HepG2 (cell line): ENCODE data around the gene MYLK. TPM values are rescaled to one million over a fixed set of nuclear protein-coding genes. Genes with fewer than 3 reads are reported as not detected.

Experiments
- ATAD3A ChIP-seq: sonication (generic); formaldehyde crosslinking; IDR thresholded peaks from 2 replicates; pipeline ENCODE4 v1.4.0; 2020; ENCODE audit warnings: missing genetic modification reagents
- ETV6 ChIP-seq: sonication (generic); formaldehyde crosslinking; conservative IDR thresholded peaks from 2 replicates; pipeline ENCODE4 v1.4.0; 2020; ENCODE audit warnings: missing genetic modification reagents
- NRL ChIP-seq: sonication (generic); formaldehyde crosslinking; IDR thresholded peaks from 2 replicates; pipeline ENCODE4 v1.5.0; 2020; ENCODE audit warnings: missing genetic modification reagents, mild to moderate bottlenecking, moderate library complexity, borderline replicate concordance
- ONECUT2 ChIP-seq: sonication (generic); formaldehyde crosslinking; IDR thresholded peaks from 2 replicates; pipeline ENCODE4 v1.4.0; 2020; ENCODE audit warnings: missing genetic modification reagents
- SALL1 ChIP-seq: sonication (generic); formaldehyde crosslinking; IDR thresholded peaks from 2 replicates; pipeline ENCODE4 v1.8.0; 2022; ENCODE audit warnings: mild to moderate bottlenecking, missing genetic modification reagents
- TEAD2 ChIP-seq: sonication (generic); formaldehyde crosslinking; IDR thresholded peaks from 2 replicates; pipeline ENCODE4 v1.9.0; 2021; ENCODE audit warnings: missing genetic modification reagents
- ZNF354B ChIP-seq: sonication (generic); formaldehyde crosslinking; IDR thresholded peaks from 2 replicates; pipeline ENCODE4 v1.8.0; 2022; ENCODE audit warnings: mild to moderate bottlenecking, missing genetic modification reagents
- ZNF530 ChIP-seq: sonication (generic); formaldehyde crosslinking; IDR thresholded peaks from 2 replicates; pipeline ENCODE4 v1.5.0; 2020; ENCODE audit warnings: low read depth, mild to moderate bottlenecking, missing genetic modification reagents
- ZNF615 ChIP-seq: sonication (generic); formaldehyde crosslinking; IDR thresholded peaks from 2 replicates; pipeline ENCODE4 v1.5.0; 2020; ENCODE audit warnings: mild to moderate bottlenecking, missing genetic modification reagents, borderline replicate concordance
- ZNF773 ChIP-seq: sonication (generic); formaldehyde crosslinking; IDR thresholded peaks from 2 replicates; pipeline ENCODE4 v1.4.0; 2020; ENCODE audit warnings: missing genetic modification reagents, borderline replicate concordance
- polyA plus RNA-seq, 8 experiments: library from polyadenylated mRNA; depleted of rRNA in 3 of 8; stranded (reverse) in 7 of 8; unstranded in 1 of 8; fragments of >200 nt; fragmentation: Illumina TruSeq in 4 of 8; extraction: Trizol in 4 of 8; gene quantifications; 2 replicates each; pipeline versions ENCODE4 v1.2.1 to v1.2.3, GENCODE V29; 2011 to 2016; ENCODE audit warnings: low read depth in 4 of 8, missing spikeins in 1 of 8, mixed read lengths in 1 of 8; ENCODE audit not compliant: insufficient read depth in 1 of 8
- total RNA-seq, 5 experiments: library from RNA; depleted of rRNA; stranded (reverse); fragments of >200 nt; fragmentation: Illumina TruSeq; extraction: Trizol; gene quantifications; 2 replicates each; pipeline ENCODE4 v1.2.3, GENCODE V29; 2016; ENCODE audit warnings: low read depth in 1 of 5
- TF ChIP-seq, protein P1 (sequence below): sonication (generic); formaldehyde crosslinking; IDR thresholded peaks from 2 replicates; pipeline ENCODE4 v1.4.0; 2020; ENCODE audit warnings: missing genetic modification reagents, borderline replicate concordance
- TF ChIP-seq, protein P2 (sequence below): sonication (generic); formaldehyde crosslinking; IDR thresholded peaks from 2 replicates; pipeline ENCODE4 v1.4.0; 2020; ENCODE audit warnings: missing genetic modification reagents, borderline replicate concordance
- TF ChIP-seq, protein P3 (sequence below): sonication (generic); IDR thresholded peaks from 2 replicates; pipeline ENCODE4 v1.6.1; 2016; ENCODE audit warnings: low read depth, borderline replicate concordance
- TF ChIP-seq, protein P4 (sequence below): sonication (generic); formaldehyde crosslinking; IDR thresholded peaks from 2 replicates; pipeline ENCODE4 v1.4.0; 2020; ENCODE audit warnings: missing genetic modification reagents

MYLK gene
- total and polyA plus RNA-seq, 2 of the 13 experiments (the other 11 are each of a cell fraction or from before 2014, with no cell fraction given), result 10.6 to 34.9 TPM

DNA sequence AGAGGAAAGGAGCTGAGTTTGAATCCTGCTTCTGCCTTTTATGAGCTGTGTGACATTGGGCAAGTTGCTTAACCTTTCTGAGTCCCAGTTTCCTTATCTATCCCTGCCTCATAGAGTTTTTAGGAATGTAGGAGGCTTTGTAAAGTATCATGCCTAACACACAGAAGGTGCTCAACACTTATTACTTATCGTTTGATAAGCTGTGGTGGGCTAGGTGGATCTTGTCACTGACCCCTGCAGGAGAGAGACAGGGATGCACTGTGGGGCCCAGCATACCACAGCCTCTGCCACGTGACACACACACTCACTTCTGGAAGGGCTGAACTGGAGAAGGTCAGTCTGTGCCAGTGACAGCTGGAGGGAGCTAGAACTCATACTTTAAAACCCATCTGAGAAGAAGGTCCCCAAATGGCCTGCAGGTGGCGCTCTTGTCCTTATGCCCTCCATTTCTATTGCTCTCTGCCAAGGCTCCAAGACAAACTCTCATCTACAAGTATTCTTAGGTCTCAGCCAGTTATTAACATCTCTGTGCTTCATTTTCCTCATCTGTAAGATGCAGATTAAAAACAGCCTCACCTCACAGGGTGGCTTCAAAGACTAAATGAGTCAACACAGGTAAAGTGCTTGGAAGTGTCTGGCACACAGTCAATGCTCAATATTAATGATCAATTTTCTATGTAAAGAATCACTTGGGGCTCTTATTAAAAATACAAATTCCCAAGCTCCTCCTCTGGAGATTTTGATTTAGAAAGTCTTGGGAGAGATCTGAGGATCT lies 241.8 kb downstream of the MYLK start (continued):
- no peak for TF ChIP-seq ONECUT2 (CRISPR knock-in tag)
- TF ChIP-seq ZNF615, result no peak
- TF ChIP-seq ATAD3A, result no peak
- TF ChIP-seq NRL, result no peak
- TF ChIP-seq, protein P1, sequence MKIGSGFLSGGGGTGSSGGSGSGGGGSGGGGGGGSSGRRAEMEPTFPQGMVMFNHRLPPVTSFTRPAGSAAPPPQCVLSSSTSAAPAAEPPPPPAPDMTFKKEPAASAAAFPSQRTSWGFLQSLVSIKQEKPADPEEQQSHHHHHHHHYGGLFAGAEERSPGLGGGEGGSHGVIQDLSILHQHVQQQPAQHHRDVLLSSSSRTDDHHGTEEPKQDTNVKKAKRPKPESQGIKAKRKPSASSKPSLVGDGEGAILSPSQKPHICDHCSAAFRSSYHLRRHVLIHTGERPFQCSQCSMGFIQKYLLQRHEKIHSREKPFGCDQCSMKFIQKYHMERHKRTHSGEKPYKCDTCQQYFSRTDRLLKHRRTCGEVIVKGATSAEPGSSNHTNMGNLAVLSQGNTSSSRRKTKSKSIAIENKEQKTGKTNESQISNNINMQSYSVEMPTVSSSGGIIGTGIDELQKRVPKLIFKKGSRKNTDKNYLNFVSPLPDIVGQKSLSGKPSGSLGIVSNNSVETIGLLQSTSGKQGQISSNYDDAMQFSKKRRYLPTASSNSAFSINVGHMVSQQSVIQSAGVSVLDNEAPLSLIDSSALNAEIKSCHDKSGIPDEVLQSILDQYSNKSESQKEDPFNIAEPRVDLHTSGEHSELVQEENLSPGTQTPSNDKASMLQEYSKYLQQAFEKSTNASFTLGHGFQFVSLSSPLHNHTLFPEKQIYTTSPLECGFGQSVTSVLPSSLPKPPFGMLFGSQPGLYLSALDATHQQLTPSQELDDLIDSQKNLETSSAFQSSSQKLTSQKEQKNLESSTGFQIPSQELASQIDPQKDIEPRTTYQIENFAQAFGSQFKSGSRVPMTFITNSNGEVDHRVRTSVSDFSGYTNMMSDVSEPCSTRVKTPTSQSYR (CRISPR knock-in tag), result no peak
- TF ChIP-seq TEAD2 (CRISPR knock-in tag), result no peak
- TF ChIP-seq, protein P2, sequence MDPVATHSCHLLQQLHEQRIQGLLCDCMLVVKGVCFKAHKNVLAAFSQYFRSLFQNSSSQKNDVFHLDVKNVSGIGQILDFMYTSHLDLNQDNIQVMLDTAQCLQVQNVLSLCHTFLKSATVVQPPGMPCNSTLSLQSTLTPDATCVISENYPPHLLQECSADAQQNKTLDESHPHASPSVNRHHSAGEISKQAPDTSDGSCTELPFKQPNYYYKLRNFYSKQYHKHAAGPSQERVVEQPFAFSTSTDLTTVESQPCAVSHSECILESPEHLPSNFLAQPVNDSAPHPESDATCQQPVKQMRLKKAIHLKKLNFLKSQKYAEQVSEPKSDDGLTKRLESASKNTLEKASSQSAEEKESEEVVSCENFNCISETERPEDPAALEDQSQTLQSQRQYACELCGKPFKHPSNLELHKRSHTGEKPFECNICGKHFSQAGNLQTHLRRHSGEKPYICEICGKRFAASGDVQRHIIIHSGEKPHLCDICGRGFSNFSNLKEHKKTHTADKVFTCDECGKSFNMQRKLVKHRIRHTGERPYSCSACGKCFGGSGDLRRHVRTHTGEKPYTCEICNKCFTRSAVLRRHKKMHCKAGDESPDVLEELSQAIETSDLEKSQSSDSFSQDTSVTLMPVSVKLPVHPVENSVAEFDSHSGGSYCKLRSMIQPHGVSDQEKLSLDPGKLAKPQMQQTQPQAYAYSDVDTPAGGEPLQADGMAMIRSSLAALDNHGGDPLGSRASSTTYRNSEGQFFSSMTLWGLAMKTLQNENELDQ (CRISPR knock-in tag), result no peak
- no peak for TF ChIP-seq ETV6 (CRISPR knock-in tag)
- no peak for TF ChIP-seq ZNF773 (CRISPR knock-in tag)
- TF ChIP-seq, protein P3, sequence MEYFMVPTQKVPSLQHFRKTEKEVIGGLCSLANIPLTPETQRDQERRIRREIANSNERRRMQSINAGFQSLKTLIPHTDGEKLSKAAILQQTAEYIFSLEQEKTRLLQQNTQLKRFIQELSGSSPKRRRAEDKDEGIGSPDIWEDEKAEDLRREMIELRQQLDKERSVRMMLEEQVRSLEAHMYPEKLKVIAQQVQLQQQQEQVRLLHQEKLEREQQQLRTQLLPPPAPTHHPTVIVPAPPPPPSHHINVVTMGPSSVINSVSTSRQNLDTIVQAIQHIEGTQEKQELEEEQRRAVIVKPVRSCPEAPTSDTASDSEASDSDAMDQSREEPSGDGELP, result peak; percentile 79; the same call in 1 of the 2 replicates
- no peak for TF ChIP-seq ZNF354B (CRISPR knock-in tag)
- TF ChIP-seq, protein P4, sequence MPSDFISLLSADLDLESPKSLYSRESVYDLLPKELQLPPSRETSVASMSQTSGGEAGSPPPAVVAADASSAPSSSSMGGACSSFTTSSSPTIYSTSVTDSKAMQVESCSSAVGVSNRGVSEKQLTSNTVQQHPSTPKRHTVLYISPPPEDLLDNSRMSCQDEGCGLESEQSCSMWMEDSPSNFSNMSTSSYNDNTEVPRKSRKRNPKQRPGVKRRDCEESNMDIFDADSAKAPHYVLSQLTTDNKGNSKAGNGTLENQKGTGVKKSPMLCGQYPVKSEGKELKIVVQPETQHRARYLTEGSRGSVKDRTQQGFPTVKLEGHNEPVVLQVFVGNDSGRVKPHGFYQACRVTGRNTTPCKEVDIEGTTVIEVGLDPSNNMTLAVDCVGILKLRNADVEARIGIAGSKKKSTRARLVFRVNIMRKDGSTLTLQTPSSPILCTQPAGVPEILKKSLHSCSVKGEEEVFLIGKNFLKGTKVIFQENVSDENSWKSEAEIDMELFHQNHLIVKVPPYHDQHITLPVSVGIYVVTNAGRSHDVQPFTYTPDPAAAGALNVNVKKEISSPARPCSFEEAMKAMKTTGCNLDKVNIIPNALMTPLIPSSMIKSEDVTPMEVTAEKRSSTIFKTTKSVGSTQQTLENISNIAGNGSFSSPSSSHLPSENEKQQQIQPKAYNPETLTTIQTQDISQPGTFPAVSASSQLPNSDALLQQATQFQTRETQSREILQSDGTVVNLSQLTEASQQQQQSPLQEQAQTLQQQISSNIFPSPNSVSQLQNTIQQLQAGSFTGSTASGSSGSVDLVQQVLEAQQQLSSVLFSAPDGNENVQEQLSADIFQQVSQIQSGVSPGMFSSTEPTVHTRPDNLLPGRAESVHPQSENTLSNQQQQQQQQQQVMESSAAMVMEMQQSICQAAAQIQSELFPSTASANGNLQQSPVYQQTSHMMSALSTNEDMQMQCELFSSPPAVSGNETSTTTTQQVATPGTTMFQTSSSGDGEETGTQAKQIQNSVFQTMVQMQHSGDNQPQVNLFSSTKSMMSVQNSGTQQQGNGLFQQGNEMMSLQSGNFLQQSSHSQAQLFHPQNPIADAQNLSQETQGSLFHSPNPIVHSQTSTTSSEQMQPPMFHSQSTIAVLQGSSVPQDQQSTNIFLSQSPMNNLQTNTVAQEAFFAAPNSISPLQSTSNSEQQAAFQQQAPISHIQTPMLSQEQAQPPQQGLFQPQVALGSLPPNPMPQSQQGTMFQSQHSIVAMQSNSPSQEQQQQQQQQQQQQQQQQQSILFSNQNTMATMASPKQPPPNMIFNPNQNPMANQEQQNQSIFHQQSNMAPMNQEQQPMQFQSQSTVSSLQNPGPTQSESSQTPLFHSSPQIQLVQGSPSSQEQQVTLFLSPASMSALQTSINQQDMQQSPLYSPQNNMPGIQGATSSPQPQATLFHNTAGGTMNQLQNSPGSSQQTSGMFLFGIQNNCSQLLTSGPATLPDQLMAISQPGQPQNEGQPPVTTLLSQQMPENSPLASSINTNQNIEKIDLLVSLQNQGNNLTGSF (CRISPR knock-in tag), result no peak
- no peak for TF ChIP-seq ZNF530 (CRISPR knock-in tag)
- peak; percentile 69 for TF ChIP-seq SALL1 (CRISPR knock-in tag)
